GM12873 (cell line): ENCODE data around the gene SCN8A.

ENCODE experiments used
- TF ChIP-seq, protein P1 (sequence below): IDR thresholded peaks from 2 replicates; pipeline ENCODE4 v1.5.1; 2012; ENCODE audit warnings: low read depth, mild to moderate bottlenecking, moderate library complexity, low read length, control low read depth; ENCODE audit not compliant: insufficient read depth; ENCODE audit errors: missing control alignments

SCN8A gene

DNA sequence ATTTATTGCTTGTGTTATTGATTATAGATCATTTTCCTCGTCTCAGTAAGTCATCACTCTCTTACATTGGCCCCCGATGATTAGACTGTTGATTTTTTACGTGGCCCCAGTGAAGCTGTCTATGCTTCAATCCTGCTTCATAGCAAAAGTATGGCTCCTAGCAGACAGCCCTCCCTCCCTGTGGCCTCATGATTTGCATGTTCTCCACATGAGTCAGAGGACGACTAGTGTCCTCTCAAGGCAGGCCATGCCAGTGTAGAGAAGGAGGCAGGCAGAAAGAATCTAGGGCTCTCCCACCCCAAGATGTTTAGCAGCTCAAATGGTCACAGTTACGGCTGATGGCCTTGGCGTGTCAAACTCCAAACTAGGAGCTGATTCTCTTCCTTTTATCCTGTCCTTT is 197.8 kb downstream of the SCN8A start:
- TF ChIP-seq, protein P1, sequence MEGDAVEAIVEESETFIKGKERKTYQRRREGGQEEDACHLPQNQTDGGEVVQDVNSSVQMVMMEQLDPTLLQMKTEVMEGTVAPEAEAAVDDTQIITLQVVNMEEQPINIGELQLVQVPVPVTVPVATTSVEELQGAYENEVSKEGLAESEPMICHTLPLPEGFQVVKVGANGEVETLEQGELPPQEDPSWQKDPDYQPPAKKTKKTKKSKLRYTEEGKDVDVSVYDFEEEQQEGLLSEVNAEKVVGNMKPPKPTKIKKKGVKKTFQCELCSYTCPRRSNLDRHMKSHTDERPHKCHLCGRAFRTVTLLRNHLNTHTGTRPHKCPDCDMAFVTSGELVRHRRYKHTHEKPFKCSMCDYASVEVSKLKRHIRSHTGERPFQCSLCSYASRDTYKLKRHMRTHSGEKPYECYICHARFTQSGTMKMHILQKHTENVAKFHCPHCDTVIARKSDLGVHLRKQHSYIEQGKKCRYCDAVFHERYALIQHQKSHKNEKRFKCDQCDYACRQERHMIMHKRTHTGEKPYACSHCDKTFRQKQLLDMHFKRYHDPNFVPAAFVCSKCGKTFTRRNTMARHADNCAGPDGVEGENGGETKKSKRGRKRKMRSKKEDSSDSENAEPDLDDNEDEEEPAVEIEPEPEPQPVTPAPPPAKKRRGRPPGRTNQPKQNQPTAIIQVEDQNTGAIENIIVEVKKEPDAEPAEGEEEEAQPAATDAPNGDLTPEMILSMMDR = no peak

DNA sequence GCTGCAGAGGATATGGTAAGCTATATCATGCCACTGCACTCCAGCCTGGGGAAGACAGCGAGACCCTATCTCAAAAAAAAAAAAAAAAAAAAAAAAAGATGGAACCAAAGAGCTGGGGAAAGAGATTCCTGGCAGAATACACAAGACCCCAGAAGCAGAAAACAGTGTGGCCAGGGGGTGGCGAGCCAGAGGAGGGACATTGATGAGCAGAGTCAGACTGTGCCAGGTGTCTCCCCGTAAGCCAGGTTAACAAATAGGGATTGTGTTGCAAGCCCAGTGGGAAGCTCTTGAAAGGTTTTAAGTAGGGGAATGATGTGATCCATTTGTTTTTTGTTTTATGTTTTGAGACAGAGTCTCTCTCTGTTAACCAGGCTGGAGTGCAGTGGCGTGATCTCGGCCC is 201.4 kb downstream of the SCN8A start:
- TF ChIP-seq, protein P1 = no peak

DNA sequence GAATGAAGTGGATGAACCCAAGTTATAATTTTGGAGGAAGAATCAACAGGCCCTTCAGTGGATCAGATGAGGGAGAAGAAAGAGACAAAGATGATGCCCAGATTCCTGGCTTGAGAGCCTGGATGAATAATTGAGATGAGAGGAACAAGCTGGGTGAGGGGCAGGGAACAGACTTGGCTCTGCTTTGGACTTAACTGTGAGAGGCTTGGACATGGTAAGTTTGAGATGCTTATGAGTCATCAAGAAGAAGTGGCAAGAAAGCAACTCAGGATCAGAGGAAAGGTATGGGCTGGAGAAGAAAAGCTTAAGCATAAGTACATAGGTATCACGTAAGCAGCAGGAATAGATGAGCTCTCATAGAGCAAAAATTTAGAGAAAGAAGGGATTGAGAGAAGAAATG is 202.2 kb downstream of the SCN8A start:
- TF ChIP-seq, protein P1 = no peak

DNA sequence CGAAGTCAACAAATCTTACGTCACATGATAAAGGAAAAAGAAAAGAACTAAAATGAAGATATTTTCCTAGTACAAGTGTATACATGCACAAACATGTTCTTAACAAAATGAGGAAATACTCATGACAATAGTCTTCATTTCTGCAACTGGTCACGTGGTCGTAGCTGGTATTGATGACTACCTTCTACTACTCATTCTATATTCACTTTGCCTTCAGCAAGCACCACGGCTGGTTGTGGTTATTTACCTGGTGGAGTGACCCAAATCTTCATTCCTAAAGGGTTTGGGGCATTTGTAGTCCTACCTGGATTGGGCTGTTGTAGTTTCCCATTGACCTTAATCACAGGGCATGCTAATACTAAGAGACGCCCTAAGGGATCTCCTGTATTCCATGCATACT is 206.3 kb downstream of the SCN8A start:
- TF ChIP-seq, protein P1 = no peak

DNA sequence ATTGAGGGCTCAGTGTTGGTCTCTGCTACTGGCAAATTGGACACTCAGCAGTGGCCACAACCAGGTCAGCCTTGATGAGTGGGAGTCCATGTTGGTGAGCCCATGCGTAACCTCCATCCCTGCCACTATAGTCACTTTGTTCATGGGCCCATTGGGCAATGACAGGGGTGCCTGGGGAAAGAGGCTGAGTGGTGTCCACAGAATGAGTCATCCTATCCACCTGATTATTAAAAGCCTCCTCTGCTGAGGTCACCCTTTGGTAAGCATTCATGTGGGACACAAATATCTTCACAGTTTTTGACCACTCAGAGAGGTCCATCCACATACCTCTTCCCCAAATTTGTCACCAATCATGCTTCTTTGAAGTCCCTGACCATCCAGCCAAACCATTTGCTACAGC is 207.5 kb downstream of the SCN8A start:
- TF ChIP-seq, protein P1 = no peak

DNA sequence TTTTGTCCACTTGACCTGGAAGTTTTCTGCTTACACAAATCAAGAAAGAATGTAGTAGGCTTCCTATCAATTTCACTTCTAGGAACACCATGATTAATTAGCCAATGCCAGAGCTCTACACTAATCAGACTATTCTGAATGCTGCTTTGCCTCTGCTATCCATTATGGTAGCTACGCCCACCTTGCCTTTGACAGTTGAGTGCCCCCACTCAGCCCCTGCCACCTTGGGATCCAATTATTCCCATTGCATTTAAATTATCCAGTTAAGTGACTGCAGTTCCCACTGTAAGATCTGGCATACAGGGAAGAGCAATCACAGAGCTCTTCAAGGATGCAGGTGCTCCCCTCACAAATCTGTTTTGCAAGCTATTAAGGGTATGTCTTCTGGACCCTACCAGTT is 210.0 kb downstream of the SCN8A start:
- TF ChIP-seq, protein P1 = no peak

DNA sequence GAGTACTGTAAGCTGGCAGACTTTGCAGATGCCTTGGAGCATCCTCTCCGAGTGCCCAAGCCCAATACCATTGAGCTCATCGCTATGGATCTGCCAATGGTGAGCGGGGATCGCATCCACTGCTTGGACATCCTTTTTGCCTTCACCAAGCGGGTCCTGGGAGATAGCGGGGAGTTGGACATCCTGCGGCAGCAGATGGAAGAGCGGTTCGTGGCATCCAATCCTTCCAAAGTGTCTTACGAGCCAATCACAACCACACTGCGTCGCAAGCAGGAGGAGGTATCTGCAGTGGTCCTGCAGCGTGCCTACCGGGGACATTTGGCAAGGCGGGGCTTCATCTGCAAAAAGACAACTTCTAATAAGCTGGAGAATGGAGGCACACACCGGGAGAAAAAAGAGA is 215.9 kb downstream of the SCN8A start:
- TF ChIP-seq, protein P1 = no peak
